Neuronal stem cell (in vitro differentiated cells): ENCODE data around the gene TAF11.

Experiments
- DNase-seq: peaks from one replicate; pipeline ENCODE4 v3.0.0-alpha.2; 2013; ENCODE audit warnings: low spot score
- H2AFZ ChIP-seq: one replicate; pipeline ENCODE4 v1.6.1; 2013; ENCODE audit warnings: mild to moderate bottlenecking, low read length, inconsistent platforms
- H2AK5ac ChIP-seq: 2 replicates; pipeline ENCODE4 v1.6.1; 2013; ENCODE audit warnings: low read depth, mild to moderate bottlenecking, inconsistent platforms, low read length, moderate library complexity, mixed read lengths
- H2BK120ac ChIP-seq: 2 replicates; pipeline ENCODE4 v1.6.1; 2013; ENCODE audit warnings: low read depth, mild to moderate bottlenecking, inconsistent platforms, low read length, moderate library complexity, mixed read lengths
- H2BK12ac ChIP-seq: one replicate; pipeline ENCODE4 v1.6.1; 2013; ENCODE audit warnings: low read length, inconsistent platforms
- H2BK15ac ChIP-seq: 2 replicates; pipeline ENCODE4 v1.6.1; 2013; ENCODE audit warnings: mild to moderate bottlenecking, low read length, inconsistent platforms, mixed read lengths
- H2BK5ac ChIP-seq: one replicate; pipeline ENCODE4 v1.6.1; 2013; ENCODE audit warnings: inconsistent platforms, mild to moderate bottlenecking, low read length, moderate library complexity
- H3K14ac ChIP-seq: one replicate; pipeline ENCODE4 v1.6.1; 2013; ENCODE audit warnings: low read length, inconsistent platforms
- H3K18ac ChIP-seq: 2 replicates; pipeline ENCODE4 v1.6.1; 2013; ENCODE audit warnings: low read length, inconsistent platforms
- H3K23ac ChIP-seq: 2 replicates; pipeline ENCODE4 v1.6.1; 2013; ENCODE audit warnings: low read depth, mild to moderate bottlenecking, mixed read lengths, low read length, inconsistent platforms; ENCODE audit not compliant: poor library complexity
- H3K27ac ChIP-seq: replicated peaks from 3 replicates; pipeline ENCODE4 v1.5.1; 2013; ENCODE audit warnings: low read length, inconsistent platforms
- H3K27me3 ChIP-seq, 3 experiments: 2 replicates each; pipeline ENCODE4 v1.6.1; 2013; ENCODE audit warnings: low read length in 3 of 3, mild to moderate bottlenecking in 2 of 3, inconsistent platforms in 1 of 3, low read depth in 1 of 3, mixed read lengths in 1 of 3, moderate library complexity in 1 of 3; ENCODE audit not compliant: control insufficient read depth in 3 of 3, insufficient read depth in 3 of 3
- H3K36me3 ChIP-seq, 2 donors: replicated peaks in 1 of 2; 2 replicates each; pipeline ENCODE4 v1.6.1; 2013; ENCODE audit warnings: low read length in 2 of 2; ENCODE audit not compliant: control insufficient read depth in 2 of 2, insufficient read depth in 2 of 2
- H3K4ac ChIP-seq: 2 replicates; pipeline ENCODE4 v1.6.1; 2013; ENCODE audit warnings: inconsistent platforms, mild to moderate bottlenecking, low read length, moderate library complexity
- H3K4me1 ChIP-seq, 2 donors: 1 replicate in 1 of 2; 2 replicates in 1 of 2; pipeline ENCODE4 v1.6.1; 2013; ENCODE audit warnings: low read length in 2 of 2, low read depth in 1 of 2; ENCODE audit not compliant: control insufficient read depth in 2 of 2, insufficient read depth in 1 of 2
- H3K4me2 ChIP-seq: one replicate; pipeline ENCODE4 v1.6.1; 2013; ENCODE audit warnings: mild to moderate bottlenecking, low read length, inconsistent platforms; ENCODE audit not compliant: insufficient read depth, poor library complexity, severe bottlenecking
- H3K4me3 ChIP-seq, 2 donors: 2 replicates each; pipeline ENCODE4 v1.5.1; 2013; ENCODE audit warnings: low read length in 2 of 2, mild to moderate bottlenecking in 2 of 2, inconsistent platforms in 1 of 2, moderate library complexity in 1 of 2
- H3K79me1 ChIP-seq: one replicate; pipeline ENCODE4 v1.6.1; 2013; ENCODE audit warnings: low read depth, mild to moderate bottlenecking, inconsistent platforms, low read length, moderate library complexity
- H3K9ac ChIP-seq: one replicate; pipeline ENCODE4 v1.6.1; 2013; ENCODE audit warnings: mild to moderate bottlenecking, low read depth, low read length, inconsistent platforms; ENCODE audit not compliant: poor library complexity
- H3K9me3 ChIP-seq, 2 donors: replicated peaks in 1 of 2; 2 replicates each; pipeline versions ENCODE3 to v1.6.1; 2013; ENCODE audit warnings: low read length in 2 of 2, mild to moderate bottlenecking in 2 of 2, inconsistent platforms in 1 of 2, low read depth in 1 of 2, mixed read lengths in 1 of 2, moderate library complexity in 1 of 2; ENCODE audit not compliant: control insufficient read depth in 2 of 2, insufficient read depth in 1 of 2
- H4K8ac ChIP-seq: one replicate; pipeline ENCODE4 v1.6.1; 2013; ENCODE audit warnings: low read depth, mild to moderate bottlenecking, inconsistent platforms, low read length, moderate library complexity
- H4K91ac ChIP-seq: one replicate; pipeline ENCODE4 v1.6.1; 2013; ENCODE audit warnings: low read length, low read depth, mild to moderate bottlenecking, inconsistent platforms; ENCODE audit not compliant: poor library complexity
- WGBS, 2 donors: extraction: QIAGEN DNeasy Blood & Tissue Kit; methylation state at CpG; one replicate each; pipeline ENCODE4 v1.1.7; 2013; ENCODE audit warnings: missing lambda C conversion rate in 2 of 2, mixed read lengths in 1 of 2; ENCODE audit not compliant: insufficient read length in 2 of 2, insufficient replicate concordance in 1 of 2; ENCODE audit errors: extremely low coverage in 2 of 2; 5-methylcytosine and 5-hydroxymethylcytosine counted together

The TAF11 gene

GRCh38 chr6:34917626-34918285 lies 29.9 kb upstream of the TAF11 start:
- H4K8ac ChIP-seq, result no peak overlapping the region
- WGBS, 2 donors, result 100% methylated on average over 1 of the region's 6 CpGs; no CpG with 5 or more reads in 1 of the 2 donors

GRCh38 chr6:34916348-34916967 lies 28.6 kb upstream of the TAF11 start:
- H3K9ac ChIP-seq, result no peak overlapping the region
- no peak overlapping the region for H2BK120ac ChIP-seq
- no peak overlapping the region for H2BK15ac ChIP-seq
- H3K4ac ChIP-seq, result no peak overlapping the region
- H3K14ac ChIP-seq, result no peak overlapping the region
- DNase-seq, result no peak
- H3K23ac ChIP-seq, result no peak overlapping the region
- H2BK5ac ChIP-seq, result no peak overlapping the region
- no CpG with 5 or more reads among the region's 4 CpGs for WGBS, 2 donors
- H3K27ac ChIP-seq, result no peak overlapping the region
- no peak overlapping the region for H3K18ac ChIP-seq
- no peaks in the 10 kb centered on the region for H3K79me1 ChIP-seq
- H2AK5ac ChIP-seq, result no peak overlapping the region
- peaks cover 0 to 7% of the 10 kb centered on the region in 2 donors for H3K36me3 ChIP-seq
- no peaks in the 10 kb centered on the region for H3K9me3 ChIP-seq
- no peaks in the 10 kb centered on the region for H3K27me3 ChIP-seq
- H2AFZ ChIP-seq, result no peak overlapping the region
- no peak overlapping the region for H4K8ac ChIP-seq
- H2BK12ac ChIP-seq, result no peak overlapping the region
- peaks cover 0 to 5% of the 10 kb centered on the region in 2 donors for H3K4me1 ChIP-seq
- no peak overlapping the region for H4K91ac ChIP-seq
- no peak overlapping the region for H3K4me3 ChIP-seq
- H3K4me2 ChIP-seq, result no peak overlapping the region

More at GRCh38 chr6:34917626-34918285, 29.9 kb upstream of the TAF11 start:
- Histone ChIP-seq H3K4ac (no peak overlapping the region), H2BK5ac (no peak overlapping the region), H2BK15ac (no peak overlapping the region), H3K4me2 (no peak overlapping the region), H3K27ac (no peak overlapping the region), H3K14ac (no peak overlapping the region), H3K79me1 (no peaks in the 10 kb centered on the region), H3K27me3 (no peaks in the 10 kb centered on the region), H3K9me3 (no peaks in the 10 kb centered on the region), H3K23ac (no peak overlapping the region), H2BK120ac (no peak overlapping the region), H4K91ac (no peak overlapping the region), H3K4me3 (no peak overlapping the region), H3K36me3 (peaks cover 0 to 7% of the 10 kb centered on the region in 2 donors), H2AK5ac (no peak overlapping the region), H3K18ac (no peak overlapping the region), H2AFZ (no peak overlapping the region), H3K9ac (no peak overlapping the region), H2BK12ac (no peak overlapping the region), H3K4me1 (peaks cover 0 to 6% of the 10 kb centered on the region in 2 donors)
- no peak for DNase-seq

- no peak overlapping the region for H3K23ac ChIP-seq
- no peak for DNase-seq
- H3K14ac ChIP-seq, result no peak overlapping the region
These were observed 26.5 kb upstream of the TAF11 start for GRCh38 chr6:34914358-34914757.

GRCh38 chr6:34912715-34913464 lies 25.0 kb upstream of the TAF11 start:
- Histone ChIP-seq H3K4me2 (no peak overlapping the region), H2BK5ac (no peak overlapping the region), H3K9me3 (no peaks in the 10 kb centered on the region), H2BK15ac (no peak overlapping the region), H4K8ac (no peak overlapping the region), H3K4ac (no peak overlapping the region), H3K9ac (no peak overlapping the region), H3K14ac (no peak overlapping the region), H3K18ac (no peak overlapping the region), H2BK120ac (no peak overlapping the region), H2BK12ac (no peak overlapping the region), H2AK5ac (no peak overlapping the region), H3K79me1 (no peaks in the 10 kb centered on the region), H4K91ac (no peak overlapping the region), H3K23ac (no peak overlapping the region), H2AFZ (no peak overlapping the region), H3K4me1 (peaks cover 0 to 8% of the 10 kb centered on the region in 2 donors), H3K4me3 (no peak overlapping the region), H3K36me3 (no peaks in the 10 kb centered on the region), H3K27me3 (no peaks in the 10 kb centered on the region), H3K27ac (no peak overlapping the region)
- DNase-seq, result no peak
- 100% methylated on average over 1 of the region's 3 CpGs; no CpG with 5 or more reads in 1 of the 2 donors for WGBS, 2 donors

More at GRCh38 chr6:34914358-34914757, 26.5 kb upstream of the TAF11 start:
- no peak overlapping the region for H2BK12ac ChIP-seq
- no peak overlapping the region for H2BK15ac ChIP-seq
- no peaks in the 10 kb centered on the region for H3K27me3 ChIP-seq
- H2BK120ac ChIP-seq, result no peak overlapping the region
- H3K36me3 ChIP-seq, result peaks cover 0 to 7% of the 10 kb centered on the region in 2 donors
- no peak overlapping the region for H2AFZ ChIP-seq
- no peak overlapping the region for H2BK5ac ChIP-seq
- H3K9me3 ChIP-seq, result no peaks in the 10 kb centered on the region
- H2AK5ac ChIP-seq, result no peak overlapping the region
- H3K27ac ChIP-seq, result no peak overlapping the region
- no peak overlapping the region for H4K91ac ChIP-seq
- H3K79me1 ChIP-seq, result no peaks in the 10 kb centered on the region
- peaks cover 0 to 8% of the 10 kb centered on the region in 2 donors for H3K4me1 ChIP-seq
- no peak overlapping the region for H3K18ac ChIP-seq
- no peak overlapping the region for H3K4me3 ChIP-seq
- H3K9ac ChIP-seq, result no peak overlapping the region
- no peak overlapping the region for H4K8ac ChIP-seq
- H3K4me2 ChIP-seq, result no peak overlapping the region
- H3K4ac ChIP-seq, result no peak overlapping the region
- WGBS, 2 donors, result 100% methylated on average over 1 of the region's 4 CpGs; no CpG with 5 or more reads in 1 of the 2 donors
